ENCODE results near the gene PGGT1B.
A peak's percentile ranks its signal among the peaks of the same experiment; 100 is the strongest.

PGGT1B gene

DNA sequence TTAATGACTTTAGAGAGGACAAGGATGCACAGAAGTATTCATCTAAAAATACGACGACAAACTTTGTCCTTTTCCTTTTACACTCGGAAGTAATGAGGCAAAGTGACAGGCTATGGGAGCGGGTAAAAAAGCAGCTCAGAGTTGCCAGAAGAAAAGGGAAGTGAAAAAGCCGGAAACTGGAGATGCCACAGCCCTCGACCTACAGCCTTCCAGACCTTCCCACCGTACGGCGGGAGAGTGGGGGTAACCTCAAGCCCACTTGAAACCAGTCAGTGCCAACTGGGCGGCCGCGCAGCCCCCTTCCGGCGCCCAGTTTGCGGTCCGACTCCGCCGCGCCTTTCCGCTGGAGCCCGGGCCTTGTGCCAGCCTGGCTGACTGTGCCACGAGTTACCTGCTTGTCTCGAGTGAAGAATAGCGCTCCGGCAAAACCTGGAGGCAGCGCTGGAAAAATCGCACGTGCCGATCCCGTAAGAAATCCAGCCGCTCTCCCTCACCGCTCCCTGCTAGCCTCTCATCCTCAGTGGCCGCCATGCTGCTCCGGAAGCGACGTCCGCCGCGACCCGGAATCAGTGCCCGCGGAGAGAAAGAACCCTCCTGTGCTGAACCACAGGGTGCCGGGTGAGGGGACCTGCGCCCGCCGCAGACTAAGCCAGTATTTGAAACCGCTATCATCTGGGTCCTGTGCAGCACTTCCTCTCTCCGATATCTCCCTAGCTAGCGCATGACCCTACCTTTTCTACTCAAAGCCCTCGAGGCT is at the start of gene PGGT1B:
Gene PGGT1B (minus strand): TSS at position 557 of the 757 bp plus-strand sequence. CDS start 26 bp downstream, at position 531.
- peak; percentile 87 for ATAC-seq (ENCODE audit: low read depth)
- peaks cover 30% of the 10 kb centered on the region for H3K4me1 Mint-ChIP-seq
- peaks cover 1% of the 10 kb centered on the region for H3K36me3 Mint-ChIP-seq
- H3K27ac Mint-ChIP-seq: peak within 1 kb of the TSS; percentile 85
- no peaks in the 10 kb centered on the region for H3K9me3 Mint-ChIP-seq
- DNase-seq (ENCODE audit: low spot score in 2 of 2): peak; percentile 49 to 60
- peak within 1 kb of the TSS; percentile 95 for H3K4me3 Mint-ChIP-seq
- no peaks in the 10 kb centered on the region for H3K27me3 Mint-ChIP-seq

DNA sequence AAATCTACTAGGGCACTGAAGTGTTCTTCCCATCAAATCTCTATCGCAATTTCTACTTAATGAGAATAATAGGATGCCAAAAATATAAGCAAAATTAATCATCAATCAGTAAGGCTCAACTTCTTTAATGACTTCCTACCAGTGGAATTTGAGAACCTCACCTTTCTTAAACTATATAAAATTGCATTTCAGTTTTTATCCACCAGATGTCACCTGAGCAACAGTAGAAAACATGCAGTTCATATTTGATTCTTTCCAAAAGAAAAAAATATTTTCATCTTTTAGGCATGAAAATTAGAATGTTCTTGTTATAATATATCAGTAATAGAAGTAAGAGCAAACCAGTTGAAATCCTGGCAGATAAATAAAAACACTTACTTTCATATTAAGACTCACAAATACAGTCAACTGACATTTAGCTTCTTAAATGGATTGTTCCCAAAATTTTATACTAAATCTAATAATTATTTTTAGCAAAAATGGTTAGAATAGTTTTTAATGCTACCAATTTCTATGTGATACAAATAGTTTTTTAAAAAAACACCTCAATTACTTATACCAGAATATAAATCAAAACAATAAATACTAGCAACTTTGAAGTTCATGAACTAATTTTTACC is 47.2 kb upstream of the PGGT1B start:
- peak; percentile 57 for ATAC-seq (ENCODE audit: low read depth)
- Mint-ChIP-seq H3K4me1 (no peaks in the 10 kb centered on the region), H3K36me3 (no peaks in the 10 kb centered on the region), H3K27me3 (no peaks in the 10 kb centered on the region), H3K27ac (no peak overlapping the region), H3K9me3 (no peaks in the 10 kb centered on the region), H3K4me3 (no peak overlapping the region)
- peak in 1 of 2 donors; percentile 39 for DNase-seq (ENCODE audit: low spot score in 2 of 2)

DNA sequence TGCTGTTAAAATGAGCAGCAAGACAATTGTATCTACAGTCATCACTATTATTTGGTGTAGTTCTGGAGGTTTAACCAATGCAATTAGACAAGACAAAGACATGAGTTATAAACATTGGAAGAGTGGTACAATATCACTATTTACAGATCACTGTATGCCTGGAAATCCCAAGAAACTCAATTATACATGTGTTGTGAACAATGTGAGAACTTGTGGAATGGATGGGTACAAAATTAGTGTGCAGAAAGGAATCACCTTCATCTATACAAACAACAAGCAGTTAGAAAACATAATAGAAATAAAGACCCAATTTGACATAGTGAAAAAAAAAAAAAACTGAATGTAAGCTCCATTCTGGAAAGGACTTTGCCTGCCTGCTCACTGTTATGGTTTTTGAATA is 46.1 kb upstream of the PGGT1B start:
- ATAC-seq (ENCODE audit: low read depth) (no peak), DNase-seq (ENCODE audit: low spot score in 2 of 2) (no peak)
- Mint-ChIP-seq H3K27me3 (no peaks in the 10 kb centered on the region), H3K4me1 (no peaks in the 10 kb centered on the region), H3K36me3 (no peaks in the 10 kb centered on the region), H3K27ac (no peak overlapping the region), H3K9me3 (no peaks in the 10 kb centered on the region), H3K4me3 (no peak overlapping the region)

- no peak overlapping the region for H3K4me3 Mint-ChIP-seq
- DNase-seq (ENCODE audit: low spot score in 2 of 2) (no peak), ATAC-seq (ENCODE audit: low read depth) (no peak)
- no peaks in the 10 kb centered on the region for H3K36me3 Mint-ChIP-seq
- no peaks in the 10 kb centered on the region for H3K9me3 Mint-ChIP-seq
- no peak overlapping the region for H3K27ac Mint-ChIP-seq
- no peaks in the 10 kb centered on the region for H3K4me1 Mint-ChIP-seq
- H3K27me3 Mint-ChIP-seq: peaks cover 2% of the 10 kb centered on the region
These were observed 43.4 kb upstream of the PGGT1B start for GRCh38 chr5:115306011-115306536.

- Mint-ChIP-seq H3K36me3 (no peaks in the 10 kb centered on the region), H3K4me3 (no peak overlapping the region), H3K9me3 (no peaks in the 10 kb centered on the region), H3K4me1 (no peaks in the 10 kb centered on the region), H3K27ac (no peak overlapping the region), H3K27me3 (peaks cover 2% of the 10 kb centered on the region)
- no peak for ATAC-seq (ENCODE audit: low read depth)
- DNase-seq (ENCODE audit: low spot score in 2 of 2): no peak
These were observed 41.8 kb upstream of the PGGT1B start for GRCh38 chr5:115304496-115304895.

- Mint-ChIP-seq H3K4me1 (peaks cover 12% of the 10 kb centered on the region), H3K4me3 (no peak overlapping the region), H3K36me3 (no peaks in the 10 kb centered on the region), H3K9me3 (no peaks in the 10 kb centered on the region), H3K27ac (peak overlapping the region; percentile 0), H3K27me3 (peaks cover 2% of the 10 kb centered on the region)
- ATAC-seq (ENCODE audit: low read depth) (no peak), DNase-seq (ENCODE audit: low spot score in 2 of 2) (no peak)
These were observed 36.1 kb upstream of the PGGT1B start for GRCh38 chr5:115298811-115299210.

DNA sequence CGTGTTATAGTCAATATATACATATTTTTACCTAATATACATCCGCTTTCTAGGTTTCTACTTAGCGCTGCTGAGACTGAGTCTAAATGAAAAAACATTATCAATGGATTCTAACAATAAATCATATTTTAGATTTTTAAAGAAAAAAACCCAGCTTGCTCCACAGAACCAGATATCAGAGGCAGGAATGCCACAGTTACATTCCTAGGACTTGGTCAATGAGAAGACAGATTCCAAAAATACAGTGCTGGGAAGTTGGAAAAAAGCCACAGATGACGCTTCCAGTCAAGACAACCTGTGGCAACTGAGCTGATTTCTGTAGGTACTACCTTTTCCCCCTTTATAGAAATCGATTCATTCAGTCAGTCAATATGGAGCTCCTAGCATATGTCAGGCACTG is 34.4 kb upstream of the PGGT1B start:
- Mint-ChIP-seq H3K27ac (no peak overlapping the region), H3K27me3 (no peaks in the 10 kb centered on the region), H3K4me3 (no peak overlapping the region), H3K36me3 (peaks cover under 1% of the 10 kb centered on the region), H3K9me3 (peaks cover under 1% of the 10 kb centered on the region), H3K4me1 (peaks cover 12% of the 10 kb centered on the region)
- ATAC-seq (ENCODE audit: low read depth): no peak
- no peak for DNase-seq (ENCODE audit: low spot score in 2 of 2)

DNA sequence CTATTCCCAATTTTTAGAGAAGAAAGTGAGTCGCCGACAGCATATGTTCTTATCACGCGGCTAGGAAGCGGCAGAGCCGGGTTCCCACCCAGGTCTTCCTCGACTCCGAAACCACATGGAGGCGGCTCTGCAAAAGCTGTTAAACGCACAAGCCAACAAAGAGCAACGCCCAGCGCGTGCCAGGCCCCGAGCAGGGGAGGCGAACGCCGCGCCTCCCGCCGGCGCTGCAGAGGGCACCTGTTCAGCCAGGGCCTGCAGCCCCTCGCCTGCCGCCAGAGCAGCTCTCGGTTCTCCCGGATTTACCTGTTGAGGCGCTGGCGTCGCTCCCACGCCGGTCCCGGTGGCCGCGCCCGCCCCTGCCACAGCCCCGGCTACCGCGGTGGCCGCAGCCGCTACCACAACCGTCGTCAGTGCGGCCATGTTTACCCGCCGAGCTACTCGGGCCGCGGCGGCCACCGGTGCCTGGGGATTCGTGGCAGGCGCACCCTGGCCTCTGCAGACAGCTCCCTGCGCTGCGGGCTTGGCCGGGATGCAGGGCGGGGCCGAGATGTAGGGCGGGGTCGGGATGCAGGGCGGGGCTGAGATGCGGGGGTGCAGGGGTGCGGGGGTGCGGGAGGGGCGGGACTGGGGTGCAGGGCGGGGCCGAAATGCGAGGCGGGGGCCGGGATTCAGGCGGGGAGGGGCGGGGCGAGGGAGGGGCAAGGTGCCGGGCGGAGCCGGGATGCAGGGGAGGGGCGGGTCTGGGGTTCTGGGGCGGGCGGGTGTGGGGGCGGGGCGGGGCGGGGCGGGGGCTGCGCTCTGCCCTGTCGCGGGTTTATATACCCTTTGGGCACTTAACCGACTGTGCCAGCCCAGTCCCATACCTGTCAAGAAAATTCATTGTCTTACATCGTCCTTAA is 33.7 kb upstream of the PGGT1B start, which contains the start of gene CCDC112:
Gene CCDC112 (minus strand): TSS at position 531 of the 899 bp plus-strand sequence. CDS start 111 bp downstream, at position 420.
- H3K27ac Mint-ChIP-seq: peak within 1 kb of the TSS; percentile 24
- H3K36me3 Mint-ChIP-seq: peaks cover 5% of the 10 kb centered on the region
- peak within 1 kb of the TSS; percentile 86 for H3K4me3 Mint-ChIP-seq
- H3K4me1 Mint-ChIP-seq: peaks cover 12% of the 10 kb centered on the region
- H3K9me3 Mint-ChIP-seq: peaks cover 5% of the 10 kb centered on the region
- ATAC-seq (ENCODE audit: low read depth): peak; percentile 75
- DNase-seq (ENCODE audit: low spot score in 2 of 2): peak; percentile 58 to 70
- no peaks in the 10 kb centered on the region for H3K27me3 Mint-ChIP-seq

GRCh38 chr5:115295777-115296123 is 33.1 kb upstream of the PGGT1B start:
- no peaks in the 10 kb centered on the region for H3K27me3 Mint-ChIP-seq
- ATAC-seq (ENCODE audit: low read depth) (no peak), DNase-seq (ENCODE audit: low spot score in 2 of 2) (no peak)
- peak overlapping the region; percentile 86 for H3K4me3 Mint-ChIP-seq
- peak overlapping the region; percentile 24 for H3K27ac Mint-ChIP-seq
- H3K36me3 Mint-ChIP-seq: peaks cover 5% of the 10 kb centered on the region
- H3K4me1 Mint-ChIP-seq: peaks cover 15% of the 10 kb centered on the region
- peaks cover 6% of the 10 kb centered on the region for H3K9me3 Mint-ChIP-seq

GRCh38 chr5:115291397-115291796 is 28.7 kb upstream of the PGGT1B start:
- Mint-ChIP-seq H3K27ac (no peak overlapping the region), H3K27me3 (no peaks in the 10 kb centered on the region), H3K36me3 (peaks cover 7% of the 10 kb centered on the region), H3K4me1 (peaks cover 14% of the 10 kb centered on the region), H3K9me3 (peaks cover 6% of the 10 kb centered on the region), H3K4me3 (no peak overlapping the region)
- DNase-seq (ENCODE audit: low spot score in 2 of 2): no peak
- ATAC-seq (ENCODE audit: low read depth): no peak

DNA sequence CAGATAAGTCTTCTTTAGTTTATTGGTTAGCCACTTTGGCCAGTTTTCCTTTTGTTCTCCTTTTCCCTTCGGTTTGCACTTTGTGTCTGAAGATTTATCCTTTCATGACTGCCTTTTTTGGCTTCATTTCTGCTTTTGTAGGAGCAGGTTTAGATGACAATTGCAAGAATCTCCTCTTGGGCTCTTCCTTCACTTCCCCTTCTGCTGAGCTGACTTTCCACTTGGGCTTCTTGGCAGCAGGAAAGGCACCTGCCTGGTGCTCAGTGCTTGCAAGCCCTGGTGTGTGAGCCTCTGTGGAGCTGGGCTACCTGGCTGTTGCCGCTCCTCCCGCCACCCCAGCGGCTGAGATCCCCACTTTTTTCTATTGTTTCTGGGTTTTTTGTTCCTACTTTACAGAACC is 26.4 kb upstream of the PGGT1B start:
- H3K4me1 Mint-ChIP-seq: peaks cover 13% of the 10 kb centered on the region
- DNase-seq (ENCODE audit: low spot score in 2 of 2): no peak
- no peaks in the 10 kb centered on the region for H3K27me3 Mint-ChIP-seq
- H3K27ac Mint-ChIP-seq: no peak overlapping the region
- H3K4me3 Mint-ChIP-seq: no peak overlapping the region
- no peak for ATAC-seq (ENCODE audit: low read depth)
- peaks cover 7% of the 10 kb centered on the region for H3K36me3 Mint-ChIP-seq
- H3K9me3 Mint-ChIP-seq: peaks cover 6% of the 10 kb centered on the region

DNA sequence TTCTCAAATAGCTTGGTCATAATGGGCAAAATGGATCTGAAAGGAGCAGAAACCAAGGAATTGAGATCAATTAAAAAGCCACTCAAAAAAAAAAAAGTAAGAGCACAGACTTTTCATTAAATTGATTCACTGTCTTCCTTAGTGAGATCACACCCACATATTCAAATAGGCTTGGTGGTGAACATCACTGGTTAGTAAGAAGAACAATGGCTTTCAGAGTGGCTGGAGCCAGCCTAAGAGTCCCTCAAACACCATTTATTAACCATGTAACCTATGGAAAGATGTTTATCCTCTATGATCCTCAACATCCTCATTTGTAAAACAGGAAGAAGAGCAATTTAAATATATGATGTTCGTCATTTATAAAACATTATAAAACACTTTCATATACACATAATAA is 21.3 kb upstream of the PGGT1B start:
- H3K4me1 Mint-ChIP-seq: peaks cover 8% of the 10 kb centered on the region
- no peak overlapping the region for H3K4me3 Mint-ChIP-seq
- ATAC-seq (ENCODE audit: low read depth) (no peak), DNase-seq (ENCODE audit: low spot score in 2 of 2) (no peak)
- no peaks in the 10 kb centered on the region for H3K9me3 Mint-ChIP-seq
- no peak overlapping the region for H3K27ac Mint-ChIP-seq
- H3K27me3 Mint-ChIP-seq: no peaks in the 10 kb centered on the region
- peaks cover 6% of the 10 kb centered on the region for H3K36me3 Mint-ChIP-seq

- no peaks in the 10 kb centered on the region for H3K27me3 Mint-ChIP-seq
- peaks cover 5% of the 10 kb centered on the region for H3K36me3 Mint-ChIP-seq
- no peak for ATAC-seq (ENCODE audit: low read depth)
- H3K4me1 Mint-ChIP-seq: peaks cover 8% of the 10 kb centered on the region
- H3K9me3 Mint-ChIP-seq: no peaks in the 10 kb centered on the region
- H3K4me3 Mint-ChIP-seq: no peak overlapping the region
- H3K27ac Mint-ChIP-seq: no peak overlapping the region
- no peak for DNase-seq (ENCODE audit: low spot score in 2 of 2)
These were observed 19.5 kb upstream of the PGGT1B start for GRCh38 chr5:115282131-115282530.

DNA sequence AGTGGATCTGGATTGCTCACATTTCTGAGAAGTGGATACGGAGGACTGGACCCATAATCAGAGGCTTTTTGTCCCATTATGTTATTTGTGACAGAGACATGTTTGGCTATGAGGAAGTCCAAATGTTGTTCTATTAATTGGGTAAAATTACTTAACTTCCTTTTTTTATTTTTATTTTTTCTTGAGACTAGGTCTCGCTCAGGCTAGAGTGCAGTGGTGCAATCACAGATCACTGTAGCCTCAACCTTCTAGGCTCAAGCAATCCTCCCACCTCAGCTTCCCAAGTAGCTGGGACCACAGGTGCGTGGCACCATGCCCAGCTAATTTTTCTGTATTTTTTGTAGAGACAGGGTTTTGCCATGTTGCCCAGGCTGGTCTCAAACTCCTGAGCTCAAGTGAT is 11.9 kb upstream of the PGGT1B start:
- Mint-ChIP-seq H3K36me3 (peaks cover 9% of the 10 kb centered on the region), H3K27ac (peak overlapping the region; percentile 58)
- no peak for DNase-seq (ENCODE audit: low spot score in 2 of 2)

More for the DNA sequence above, 11.9 kb upstream of the PGGT1B start:
- Mint-ChIP-seq H3K9me3 (no peaks in the 10 kb centered on the region), H3K4me3 (no peak overlapping the region), H3K27me3 (no peaks in the 10 kb centered on the region), H3K4me1 (peaks cover 14% of the 10 kb centered on the region)
- peak; percentile 77 for ATAC-seq (ENCODE audit: low read depth)

Measured in memory B cell (primary cell).